Heart left ventricle (tissue), 13 donors: ENCODE measurements around the gene ETV3.

Experiments
- CTCF ChIP-seq, 12 donors: fragments of 200-600 bp; sonication (generic) in 4 of 12; IDR thresholded peaks; one replicate each; pipeline versions ENCODE4 v1.5.0 to v1.8.0; 2018 to 2022; ENCODE audit warnings: antibody characterized with exemption in 12 of 12, mild to moderate bottlenecking in 5 of 12
- POLR2A ChIP-seq, 2 donors: fragments of 450-650 bp; IDR thresholded peaks; one replicate each; pipeline ENCODE4 v1.6.1; 2017; ENCODE audit warnings: antibody characterized with exemption in 2 of 2, mild to moderate bottlenecking in 2 of 2, moderate library complexity in 2 of 2
- donor health status: ischemic (EF 13 %, LVEDD 7.1; RV severe dilation, severe dysfunction).
- donor health status: DM: no; HTN: yes; CAD: no.
- donor health status: DM: no; HTN: no; CAD: no.
- donor health status: ischemic (EF 25% LVEDD 6.9; RV normal size, moderate dysfunction).
- donor health status: ischemic (EF 25% LVEDD 5.7; RV mildly dilated, moderate dysfunction).
- donor health status: ischemic (EF 35%, LVEDD 5.7; RV mildly dilated, moderate dysfunction).
- donor health status: nonischemic (EF 11% LVEDD 7.7; RV severe dilation, severe dysfunction).
- donor health status: DM: yes; HTN: yes; CAD: no.
- donor health status: PGD.
- donor health status: ischemic (EF 29% LVEDD 5.4; RV normal size, mild dysfunction).
- donor health status: nonischemic (EF 23%, LVEDD 6.1; RV moderate dilation, normal function).

GRCh38 chr1:157147037-157147436 is 8.8 kb upstream of the ETV3 start:
- TF ChIP-seq CTCF (IDR thresholded peaks at IDR 0.05), result no peak
- no peak for TF ChIP-seq POLR2A (IDR thresholded peaks at IDR 0.05)
